Astrocyte of the cerebellum (primary cell): ENCODE results near the gene TLDC2.

Experiments used
- DNase-seq: peaks from one replicate; pipeline ENCODE4 v3.0.0-alpha.2; 2011; ENCODE audit warnings: low read depth
- H3K4me3 ChIP-seq: 2 replicates; pipeline ENCODE4 v1.5.1; 2011; ENCODE audit warnings: mild to moderate bottlenecking, low read depth, low read length, moderate library complexity
- CTCF ChIP-seq: IDR thresholded peaks from 2 replicates; pipeline ENCODE4 v1.5.1; 2012; ENCODE audit warnings: low read length, low read depth, moderate library complexity, mild to moderate bottlenecking; ENCODE audit errors: missing control alignments
- in situ Hi-C: cut with HindIII; loops from 2 replicates; pipeline ENCODE4 v1.10.0; 2017; ENCODE audit warnings: low sequenced_read_pairs

Gene TLDC2

DNA sequence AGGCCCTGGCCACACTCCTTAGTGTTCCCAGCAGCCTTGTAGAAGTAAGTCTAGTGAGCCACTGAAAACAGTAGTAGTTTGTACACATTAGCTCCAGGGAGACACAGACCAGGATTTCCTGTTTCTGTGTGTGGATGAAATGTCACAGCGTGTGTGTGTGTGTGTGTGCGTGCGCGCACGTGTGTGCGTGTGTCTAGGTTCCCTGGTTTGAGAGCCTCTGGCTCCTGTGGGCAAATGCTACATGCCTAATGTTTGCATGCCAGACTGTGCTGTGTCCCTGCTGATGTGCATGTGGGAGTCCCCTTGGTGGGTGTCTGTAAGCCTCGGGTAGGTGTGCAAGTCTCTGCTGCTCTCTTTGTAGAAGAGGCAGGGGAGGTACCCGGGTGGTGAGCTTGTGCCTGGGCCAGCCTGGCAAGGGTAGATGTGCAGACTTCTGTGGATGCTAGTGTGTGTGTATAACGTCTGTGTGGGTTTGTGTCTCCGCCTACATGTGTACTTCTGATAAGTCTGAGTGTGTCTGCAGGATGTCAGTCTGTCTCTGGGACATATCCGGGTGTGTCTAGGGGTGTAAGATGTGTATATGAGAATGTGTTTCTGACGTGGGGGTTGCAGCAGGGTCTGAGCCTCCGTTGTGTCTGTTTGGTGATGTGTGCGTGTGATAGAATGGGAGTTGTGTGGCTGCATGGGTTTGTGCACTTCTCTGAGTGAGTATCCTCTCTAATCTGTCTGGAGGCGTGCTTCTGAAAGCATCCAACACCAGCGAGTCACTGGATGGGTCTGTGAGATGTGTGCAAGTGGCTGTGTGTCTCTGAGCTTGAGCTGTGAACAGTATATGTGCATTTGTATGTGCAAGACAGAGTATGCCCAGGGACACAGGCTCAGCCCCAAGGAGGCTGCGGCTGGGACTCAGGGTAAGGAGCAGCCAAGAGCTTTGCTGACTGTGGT lies 19.0 kb upstream of the TLDC2 start:
- TF ChIP-seq CTCF = no peak
- in situ Hi-C loops = no loop called here
- no peak overlapping the region for H3K4me3 ChIP-seq
- no peak for DNase-seq

DNA sequence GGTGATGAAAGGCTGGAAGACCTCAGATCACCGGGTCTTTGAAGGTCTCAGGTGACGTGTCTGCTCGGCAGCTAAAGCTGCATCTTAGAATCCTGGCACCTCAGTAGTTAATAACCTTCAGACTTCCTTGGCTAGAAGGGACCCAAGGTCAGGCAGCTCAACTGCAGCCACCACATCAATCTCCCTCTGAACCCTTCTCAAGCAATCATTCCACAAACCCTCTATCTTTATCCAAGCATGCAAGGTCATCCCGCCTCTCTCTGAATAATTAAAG lies 16.7 kb upstream of the TLDC2 start:
- DNase-seq = no peak
- no peak for TF ChIP-seq CTCF
- in situ Hi-C loops = no loop called here
- no peak overlapping the region for H3K4me3 ChIP-seq

- no peak overlapping the region for H3K4me3 ChIP-seq
- no peak for DNase-seq
- in situ Hi-C loops = loop anchor here (5.0 to 10.0 kb wide), 3 partner anchors 37 to 305 kb away; no protein-coding TSS in a partner anchor
- TF ChIP-seq CTCF = no peak
Observed at GRCh38 chr20:36859700-36860330, 16.1 kb upstream of the TLDC2 start.

GRCh38 chr20:36860339-36860738 lies 15.6 kb upstream of the TLDC2 start:
- no peak overlapping the region for H3K4me3 ChIP-seq
- no peak for DNase-seq
- in situ Hi-C loops = loop anchor here (5.0 to 10.0 kb wide), 3 partner anchors 37 to 306 kb away; no protein-coding TSS in a partner anchor
- no peak for TF ChIP-seq CTCF

GRCh38 chr20:36860811-36861624 lies 14.9 kb upstream of the TLDC2 start:
- peak overlapping the region; percentile 63 for H3K4me3 ChIP-seq
- DNase-seq = no peak
- in situ Hi-C loops = loop anchor here (5.0 to 10.0 kb wide), 3 partner anchors 36 to 306 kb away; no protein-coding TSS in a partner anchor
- TF ChIP-seq CTCF = no peak

DNA sequence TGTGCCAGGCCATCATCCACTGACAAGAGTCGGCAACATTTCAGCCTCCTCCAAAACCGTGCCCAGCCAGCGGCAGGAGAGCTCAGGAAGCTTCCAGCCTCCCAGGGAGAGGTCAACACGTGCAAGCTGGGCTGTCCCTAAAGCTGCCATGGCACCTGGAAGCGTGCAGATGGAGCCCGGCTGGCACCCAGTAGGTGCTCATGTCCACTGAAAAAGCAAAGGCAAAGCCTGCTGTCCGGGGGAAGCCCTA lies 14.4 kb upstream of the TLDC2 start:
- TF ChIP-seq CTCF = no peak
- DNase-seq = no peak
- H3K4me3 ChIP-seq = peak overlapping the region; percentile 63
- in situ Hi-C loops = loop anchor here (5.0 to 10.0 kb wide), 3 partner anchors 36 to 307 kb away; no protein-coding TSS in a partner anchor
